ENCODE measurements around the gene ICE2.

DNA sequence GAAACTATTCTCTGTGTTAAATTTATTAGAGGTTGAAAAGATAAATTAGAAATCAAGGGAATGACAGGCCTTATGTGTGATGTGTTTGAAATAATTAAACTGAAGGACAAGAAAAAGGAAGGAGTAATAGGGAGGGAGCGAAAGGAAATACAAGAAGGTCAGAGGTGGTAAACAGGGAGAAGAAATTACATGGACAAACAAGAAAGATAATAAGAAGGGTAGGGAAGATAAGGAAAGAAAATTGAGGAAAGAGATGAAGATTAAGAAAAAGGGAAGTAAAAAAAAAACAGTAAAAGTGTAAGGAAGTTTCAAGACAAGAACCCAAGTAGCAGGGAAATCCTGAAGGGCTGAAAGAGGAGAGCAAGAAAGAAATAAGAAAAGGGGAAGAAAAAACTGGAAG lies 54.9 kb downstream of the ICE2 start:
- TF ChIP-seq MAX (IDR thresholded peaks at IDR 0.05), result no peak
- TF ChIP-seq, protein P1, sequence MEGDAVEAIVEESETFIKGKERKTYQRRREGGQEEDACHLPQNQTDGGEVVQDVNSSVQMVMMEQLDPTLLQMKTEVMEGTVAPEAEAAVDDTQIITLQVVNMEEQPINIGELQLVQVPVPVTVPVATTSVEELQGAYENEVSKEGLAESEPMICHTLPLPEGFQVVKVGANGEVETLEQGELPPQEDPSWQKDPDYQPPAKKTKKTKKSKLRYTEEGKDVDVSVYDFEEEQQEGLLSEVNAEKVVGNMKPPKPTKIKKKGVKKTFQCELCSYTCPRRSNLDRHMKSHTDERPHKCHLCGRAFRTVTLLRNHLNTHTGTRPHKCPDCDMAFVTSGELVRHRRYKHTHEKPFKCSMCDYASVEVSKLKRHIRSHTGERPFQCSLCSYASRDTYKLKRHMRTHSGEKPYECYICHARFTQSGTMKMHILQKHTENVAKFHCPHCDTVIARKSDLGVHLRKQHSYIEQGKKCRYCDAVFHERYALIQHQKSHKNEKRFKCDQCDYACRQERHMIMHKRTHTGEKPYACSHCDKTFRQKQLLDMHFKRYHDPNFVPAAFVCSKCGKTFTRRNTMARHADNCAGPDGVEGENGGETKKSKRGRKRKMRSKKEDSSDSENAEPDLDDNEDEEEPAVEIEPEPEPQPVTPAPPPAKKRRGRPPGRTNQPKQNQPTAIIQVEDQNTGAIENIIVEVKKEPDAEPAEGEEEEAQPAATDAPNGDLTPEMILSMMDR (IDR thresholded peaks at IDR 0.05 in 2 of 3, conservative IDR thresholded peaks at IDR 0.05 in 1 of 3; ENCODE audit: borderline replicate concordance in 1 of 3, insufficient read depth in 1 of 3, low read depth in 2 of 3, low read length in 2 of 3), result no peak
- no peak for TF ChIP-seq POLR2A (IDR thresholded peaks at IDR 0.05; ENCODE audit: borderline replicate concordance, extremely low read depth, insufficient read depth, insufficient read length)
- TF ChIP-seq, protein P2, sequence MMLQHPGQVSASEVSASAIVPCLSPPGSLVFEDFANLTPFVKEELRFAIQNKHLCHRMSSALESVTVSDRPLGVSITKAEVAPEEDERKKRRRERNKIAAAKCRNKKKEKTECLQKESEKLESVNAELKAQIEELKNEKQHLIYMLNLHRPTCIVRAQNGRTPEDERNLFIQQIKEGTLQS (IDR thresholded peaks at IDR 0.05), result no peak
- no peak for TF ChIP-seq EZH2 (IDR thresholded peaks at IDR 0.05)

All from HCT116 (cell line).